AG09319 (cell line): Measurements from ENCODE around the gene NR2F1.

Experiments used
- DNase-seq: peaks from one replicate; pipeline ENCODE4 v3.0.0-alpha.2; 2010; ENCODE audit warnings: low read depth; ENCODE audit errors: extremely low read depth
- CTCF ChIP-seq: IDR thresholded peaks from 2 replicates; pipeline ENCODE4 v1.5.1; 2011; ENCODE audit warnings: low read depth, mild to moderate bottlenecking, inconsistent platforms, low read length, moderate library complexity

Gene NR2F1

GRCh38 chr5:93589829-93590215 lies 6.8 kb downstream of the NR2F1 start:
- no peak for DNase-seq
- no peak; the same call in 1 of the 2 replicates for TF ChIP-seq CTCF

GRCh38 chr5:93590493-93590892 lies 7.5 kb downstream of the NR2F1 start:
- no peak for DNase-seq
- TF ChIP-seq CTCF = no peak

- no peak for DNase-seq
- TF ChIP-seq CTCF = no peak
These were observed 8.4 kb downstream of the NR2F1 start for GRCh38 chr5:93591323-93591945.

GRCh38 chr5:93592883-93593282 lies 9.9 kb downstream of the NR2F1 start:
- TF ChIP-seq CTCF = no peak
- DNase-seq = no peak

- no peak for TF ChIP-seq CTCF
These were observed 10.6 kb downstream of the NR2F1 start for GRCh38 chr5:93593476-93594131.

GRCh38 chr5:93594591-93595419 lies 11.8 kb downstream of the NR2F1 start:
- no peak for DNase-seq
- TF ChIP-seq CTCF = no peak

More at GRCh38 chr5:93593476-93594131, 10.6 kb downstream of the NR2F1 start:
- no peak for DNase-seq
